Testis (tissue), 3 donors: Measurements from ENCODE around the gene MYH9. TPM values are rescaled to one million over a fixed set of nuclear protein-coding genes. Genes with fewer than 3 reads are reported as not detected.

Source experiments
- DNase-seq: peaks from one replicate; pipeline ENCODE4 v3.0.0-alpha.2; 2019
- H3K27ac ChIP-seq, 2 donors: fragments of 200-600 bp; sonication (generic); one replicate each; pipeline ENCODE4 v1.5.1; 2019
- H3K27me3 ChIP-seq: fragments of 200-600 bp; sonication (generic); one replicate; pipeline ENCODE4 v1.5.1; 2019
- H3K36me3 ChIP-seq: fragments of 200-600 bp; sonication (generic); one replicate; pipeline ENCODE4 v1.5.1; 2017; ENCODE audit warnings: low read depth; ENCODE audit errors: missing control alignments
- H3K4me1 ChIP-seq: fragments of 200-600 bp; sonication (generic); one replicate; pipeline ENCODE4 v1.5.1; 2019
- H3K4me3 ChIP-seq, 2 donors: fragments of 200-600 bp; sonication (generic); one replicate each; pipeline ENCODE4 v1.5.1; 2017 to 2019
- H3K9me3 ChIP-seq: fragments of 200-600 bp; sonication (generic); one replicate; pipeline ENCODE4 v1.5.1; 2017
- POLR2A ChIP-seq: fragments of 450-650 bp; IDR thresholded peaks from one replicate; pipeline ENCODE4 v1.6.1; 2017; ENCODE audit warnings: antibody characterized with exemption, mild to moderate bottlenecking, moderate library complexity
- WGBS, 2 donors: methylation state at CpG; one replicate each; pipeline ENCODE4 v1.1.5; 2018; 5-methylcytosine and 5-hydroxymethylcytosine counted together
- intact Hi-C: fragments of 100-400 bp; cut with DNase I; formaldehyde crosslinking; loops from one replicate; pipeline ENCODE4 v1.15.1; 2023; ENCODE audit warnings: low total_unique reads
- polyA plus RNA-seq: library from polyadenylated mRNA; stranded (reverse); fragments of 350-450 nt; fragmentation: Illumina TruSeq; extraction: RNeasy Lipid Tissue Mini Kit (QIAGEN cat#74804); gene quantifications from one replicate; pipeline ENCODE4 v1.2.3, GENCODE V29; 2014; ENCODE audit warnings: low read depth, low replicate concordance; ENCODE audit not compliant: insufficient read depth
- total RNA-seq, 2 donors: library from RNA; depleted of rRNA; stranded (reverse); fragments of >200 nt; gene quantifications; one replicate each; pipeline ENCODE4 v1.2.3, GENCODE V29; 2016
- TF ChIP-seq, protein P1 (sequence below), 3 experiments: fragments of 450-650 bp in 2 of 3; fragments of 200-600 bp in 1 of 3; sonication (generic) in 1 of 3; IDR thresholded peaks; one replicate each; pipeline ENCODE4 v1.5.1; 2016 to 2019; ENCODE audit warnings: antibody characterized with exemption in 3 of 3, mild to moderate bottlenecking in 2 of 3, moderate library complexity in 1 of 3

The MYH9 gene
- total and polyA plus RNA-seq, 3 donors from 2014 or later: 129 to 146 (median 141) TPM

DNA sequence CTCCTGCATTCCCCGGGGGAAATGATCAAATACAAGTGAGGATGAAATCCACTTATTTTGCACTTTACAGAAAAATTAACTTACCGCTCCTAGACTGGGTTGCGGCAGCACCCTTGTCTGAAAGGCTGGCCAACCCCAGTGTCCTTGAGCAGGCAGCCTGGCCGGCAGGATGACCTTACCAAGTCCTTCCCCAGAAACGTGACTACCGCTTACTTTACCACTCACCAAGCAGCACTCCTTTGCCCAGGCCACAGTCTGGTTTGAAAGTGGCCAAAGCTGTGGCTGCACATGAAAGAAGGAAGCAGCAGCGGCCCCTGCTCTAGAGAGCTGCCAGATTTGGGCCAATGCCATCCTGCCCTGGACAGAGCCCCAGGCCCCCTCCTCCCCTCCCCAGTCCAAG is 20.3 kb downstream of the MYH9 start:
- H3K36me3 ChIP-seq: no peaks in the 10 kb centered on the region
- 28 to 34% methylated on average over 7 of the region's 7 CpGs for WGBS, 2 donors
- H3K27me3 ChIP-seq: no peaks in the 10 kb centered on the region
- H3K4me3 ChIP-seq: no peak overlapping the region
- TF ChIP-seq, protein P1, sequence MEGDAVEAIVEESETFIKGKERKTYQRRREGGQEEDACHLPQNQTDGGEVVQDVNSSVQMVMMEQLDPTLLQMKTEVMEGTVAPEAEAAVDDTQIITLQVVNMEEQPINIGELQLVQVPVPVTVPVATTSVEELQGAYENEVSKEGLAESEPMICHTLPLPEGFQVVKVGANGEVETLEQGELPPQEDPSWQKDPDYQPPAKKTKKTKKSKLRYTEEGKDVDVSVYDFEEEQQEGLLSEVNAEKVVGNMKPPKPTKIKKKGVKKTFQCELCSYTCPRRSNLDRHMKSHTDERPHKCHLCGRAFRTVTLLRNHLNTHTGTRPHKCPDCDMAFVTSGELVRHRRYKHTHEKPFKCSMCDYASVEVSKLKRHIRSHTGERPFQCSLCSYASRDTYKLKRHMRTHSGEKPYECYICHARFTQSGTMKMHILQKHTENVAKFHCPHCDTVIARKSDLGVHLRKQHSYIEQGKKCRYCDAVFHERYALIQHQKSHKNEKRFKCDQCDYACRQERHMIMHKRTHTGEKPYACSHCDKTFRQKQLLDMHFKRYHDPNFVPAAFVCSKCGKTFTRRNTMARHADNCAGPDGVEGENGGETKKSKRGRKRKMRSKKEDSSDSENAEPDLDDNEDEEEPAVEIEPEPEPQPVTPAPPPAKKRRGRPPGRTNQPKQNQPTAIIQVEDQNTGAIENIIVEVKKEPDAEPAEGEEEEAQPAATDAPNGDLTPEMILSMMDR (IDR thresholded peaks at IDR 0.05): no peak
- no peak for TF ChIP-seq POLR2A
- peak overlapping the region in 1 of 2 donors; percentile 50 for H3K27ac ChIP-seq
- intact Hi-C loops: no loop called here
- H3K9me3 ChIP-seq: no peaks in the 10 kb centered on the region
- peaks cover 76% of the 10 kb centered on the region for H3K4me1 ChIP-seq
- peak; percentile 32 for DNase-seq

DNA sequence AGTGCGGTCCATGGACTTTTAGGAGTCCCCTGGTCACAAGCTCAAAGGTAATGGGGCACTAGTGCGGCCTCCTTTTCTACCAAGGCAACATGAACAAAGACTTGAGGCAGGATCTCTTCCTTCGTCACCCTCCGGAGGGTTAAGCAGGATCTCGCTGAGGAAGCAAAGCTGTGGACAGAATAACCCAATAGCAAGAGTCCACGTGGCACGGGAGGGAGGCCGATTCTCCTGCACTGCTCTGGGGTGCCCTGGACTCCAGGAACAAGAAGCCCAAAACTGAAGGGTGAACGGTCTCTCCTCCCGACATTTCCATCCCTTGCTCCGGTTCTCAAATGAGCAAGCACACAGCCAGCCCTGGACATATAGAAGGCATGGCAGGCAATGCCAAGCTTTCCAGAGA is 20.7 kb downstream of the MYH9 start:
- intact Hi-C loops: no loop called here
- no peak for TF ChIP-seq POLR2A
- TF ChIP-seq, protein P1 (IDR thresholded peaks at IDR 0.05): no peak
- Histone ChIP-seq H3K27ac (peak overlapping the region; percentile 50 to 55), H3K27me3 (no peaks in the 10 kb centered on the region), H3K9me3 (no peaks in the 10 kb centered on the region), H3K4me3 (no peak overlapping the region), H3K36me3 (no peaks in the 10 kb centered on the region), H3K4me1 (peaks cover 72% of the 10 kb centered on the region)
- WGBS, 2 donors: 48 to 61% methylated on average over 4 to 11 of the region's 11 CpGs
- no peak for DNase-seq

DNA sequence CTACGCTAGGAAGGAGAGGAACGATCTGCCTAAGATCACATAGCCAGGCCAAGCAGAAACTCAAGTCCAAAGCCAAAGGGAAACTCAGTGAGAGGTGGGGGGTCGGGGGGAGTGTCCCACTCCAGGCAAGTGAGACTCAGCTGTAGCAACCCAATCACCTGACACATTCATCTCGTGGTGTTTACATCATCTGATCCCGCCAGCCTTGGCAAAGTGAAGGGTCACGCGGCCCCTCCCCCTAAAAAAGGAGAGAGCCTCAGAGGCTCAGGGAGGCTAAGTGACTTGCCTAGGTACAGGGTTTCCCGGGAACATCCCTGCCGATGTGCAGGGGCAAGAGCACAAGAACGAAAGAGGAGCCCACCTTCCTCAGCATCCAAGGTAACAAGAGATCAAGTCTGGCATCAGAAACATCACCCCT is 21.5 kb downstream of the MYH9 start:
- no peak for DNase-seq
- peak overlapping the region; percentile 50 to 55 for H3K27ac ChIP-seq
- intact Hi-C loops: no loop called here
- no peak overlapping the region for H3K4me3 ChIP-seq
- peaks cover 71% of the 10 kb centered on the region for H3K4me1 ChIP-seq
- H3K9me3 ChIP-seq: no peaks in the 10 kb centered on the region
- WGBS, 2 donors: 55 to 58% methylated on average over 9 of the region's 10 CpGs
- no peaks in the 10 kb centered on the region for H3K27me3 ChIP-seq
- no peaks in the 10 kb centered on the region for H3K36me3 ChIP-seq
- TF ChIP-seq POLR2A: no peak
- TF ChIP-seq, protein P1 (IDR thresholded peaks at IDR 0.05): no peak

DNA sequence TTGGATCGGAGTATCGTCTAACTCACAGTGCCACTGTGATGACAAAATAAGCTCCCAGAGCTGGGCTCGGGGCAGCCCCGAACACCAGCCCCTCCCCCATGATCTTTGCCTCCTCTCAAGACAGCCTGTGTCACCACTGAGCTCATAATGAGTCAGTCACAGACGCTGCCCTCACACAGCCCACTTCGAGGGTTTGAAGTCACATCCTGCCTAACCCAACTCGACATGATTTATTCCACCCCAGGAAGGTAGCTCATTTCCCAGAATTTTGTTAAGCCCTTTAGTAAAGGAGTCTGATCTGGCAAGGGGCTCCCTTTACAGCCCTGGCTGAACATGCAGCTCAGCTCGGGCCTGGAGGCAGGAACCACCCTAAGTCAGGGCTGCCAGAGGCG is 22.8 kb downstream of the MYH9 start:
- 40 to 57% methylated on average over 8 to 9 of the region's 9 CpGs for WGBS, 2 donors
- Histone ChIP-seq H3K36me3 (no peaks in the 10 kb centered on the region), H3K27me3 (no peaks in the 10 kb centered on the region), H3K27ac (peak overlapping the region in 1 of 2 donors; percentile 50), H3K9me3 (no peaks in the 10 kb centered on the region), H3K4me3 (no peak overlapping the region), H3K4me1 (peaks cover 68% of the 10 kb centered on the region)
- intact Hi-C loops: no loop called here
- TF ChIP-seq, protein P1 (IDR thresholded peaks at IDR 0.05): no peak
- TF ChIP-seq POLR2A: no peak
- DNase-seq: no peak

DNA sequence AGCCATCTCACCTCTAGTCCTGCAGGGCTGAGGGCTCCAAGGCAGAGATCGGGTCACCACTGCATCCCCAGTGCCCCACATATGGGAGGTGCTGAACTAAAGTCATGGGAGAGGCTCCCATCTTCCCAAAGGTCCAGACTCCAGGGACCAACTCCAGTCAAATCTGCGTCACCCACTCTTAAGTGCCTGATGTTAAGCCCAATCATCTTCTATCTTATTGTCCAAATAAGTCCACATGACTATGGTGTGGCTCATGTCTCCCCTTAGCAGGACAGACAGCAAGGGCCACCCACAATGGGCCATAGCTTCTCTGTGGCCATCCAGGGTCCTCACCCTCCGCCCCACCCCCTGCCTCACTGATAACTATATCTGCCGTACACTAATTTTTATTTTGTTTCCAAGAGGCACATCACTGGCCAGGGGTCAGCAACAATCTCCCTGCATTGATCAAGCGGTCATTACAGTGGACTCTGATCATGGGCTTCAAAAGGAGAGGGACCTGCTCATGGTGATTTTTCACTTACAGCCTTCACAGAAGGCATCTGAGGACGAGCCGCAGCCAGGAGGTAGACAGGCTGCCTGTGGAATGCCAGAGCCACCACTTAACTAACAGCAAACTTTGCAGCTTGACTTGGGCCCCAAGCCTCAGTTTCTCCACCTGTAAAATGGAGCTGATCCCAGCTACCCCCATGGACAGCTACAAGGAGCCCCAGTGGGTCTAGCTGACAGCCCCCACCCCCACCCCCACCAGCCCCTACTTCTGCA is 23.3 kb downstream of the MYH9 start:
- H3K4me3 ChIP-seq: no peak overlapping the region
- peak overlapping the region in 1 of 2 donors; percentile 50 for H3K27ac ChIP-seq
- intact Hi-C loops: no loop called here
- no peak for DNase-seq
- TF ChIP-seq, protein P1 (IDR thresholded peaks at IDR 0.05): no peak
- no peak for TF ChIP-seq POLR2A
- H3K4me1 ChIP-seq: peaks cover 63% of the 10 kb centered on the region
- WGBS, 2 donors: 69 to 75% methylated on average over 6 to 7 of the region's 7 CpGs
- no peaks in the 10 kb centered on the region for H3K9me3 ChIP-seq
- H3K36me3 ChIP-seq: no peaks in the 10 kb centered on the region
- no peaks in the 10 kb centered on the region for H3K27me3 ChIP-seq
